ENCODE data around the gene LINC01488. TPM values are rescaled to one million over a fixed set of nuclear protein-coding genes. Genes with fewer than 3 reads are reported as not detected.

LINC01488 gene
- total RNA-seq, 1 donor from 2014 or later, result not detected

GRCh38 chr11:69515271-69516245, 34.1 kb downstream of the LINC01488 start:
- peaks cover 29% of the 10 kb centered on the region for H3K9me3 Mint-ChIP-seq (ENCODE audit: unreplicated experiment)

GRCh38 chr11:69516526-69516925, 35.1 kb downstream of the LINC01488 start:
- Histone ChIP-seq H3K4me1 (ENCODE audit: insufficient read depth, low read length) (peaks cover 12% of the 10 kb centered on the region), H3K4me3 (ENCODE audit: insufficient read depth, low read depth, low read length) (no peak overlapping the region), H3K27ac (ENCODE audit: low read depth, low read length) (no peak overlapping the region), H3K36me3 (ENCODE audit: insufficient read depth, low read length) (no peaks in the 10 kb centered on the region), H2AFZ (ENCODE audit: low read depth, low read length) (no peak overlapping the region), H3K9me3 (ENCODE audit: insufficient read depth, low read depth, low read length) (peaks cover 3% of the 10 kb centered on the region), H3K79me2 (ENCODE audit: insufficient read depth, low read length) (peaks cover 6% of the 10 kb centered on the region), H4K20me1 (ENCODE audit: insufficient read depth, low read length) (no peaks in the 10 kb centered on the region), H3K4me2 (ENCODE audit: low read length) (no peak overlapping the region), H3K27me3 (ENCODE audit: insufficient read depth, low read length) (no peaks in the 10 kb centered on the region), H3K9ac (ENCODE audit: low read length) (no peak overlapping the region)
- H3K4me1 Mint-ChIP-seq (ENCODE audit: low read depth, unreplicated experiment), result peaks cover 3% of the 10 kb centered on the region
- peaks cover 7% of the 10 kb centered on the region for H3K36me3 Mint-ChIP-seq (ENCODE audit: low read depth, unreplicated experiment)
- peak; percentile 29 for FAIRE-seq
- no peak for TF ChIP-seq CTCF (IDR thresholded peaks at IDR 0.05; ENCODE audit: insufficient read depth, low read depth, low read length)
- TF ChIP-seq EZH2 (IDR thresholded peaks at IDR 0.05; ENCODE audit: insufficient read depth, low read length), result no peak
- no peak overlapping the region for H3K27ac Mint-ChIP-seq (ENCODE audit: unreplicated experiment)
- DNase-seq (ENCODE audit: low read depth), result peak; percentile 54
- H3K4me3 Mint-ChIP-seq (ENCODE audit: unreplicated experiment), result no peak overlapping the region
- peaks cover 29% of the 10 kb centered on the region for H3K9me3 Mint-ChIP-seq (ENCODE audit: unreplicated experiment)
- H3K27me3 Mint-ChIP-seq (ENCODE audit: low read depth, unreplicated experiment), result peaks cover 50% of the 10 kb centered on the region

More at GRCh38 chr11:69515271-69516245, 34.1 kb downstream of the LINC01488 start:
- Histone ChIP-seq H3K36me3 (ENCODE audit: insufficient read depth, low read length) (no peaks in the 10 kb centered on the region), H3K27ac (ENCODE audit: low read depth, low read length) (no peak overlapping the region), H4K20me1 (ENCODE audit: insufficient read depth, low read length) (no peaks in the 10 kb centered on the region), H3K9me3 (ENCODE audit: insufficient read depth, low read depth, low read length) (peaks cover 3% of the 10 kb centered on the region), H3K9ac (ENCODE audit: low read length) (no peak overlapping the region), H3K27me3 (ENCODE audit: insufficient read depth, low read length) (no peaks in the 10 kb centered on the region), H3K79me2 (ENCODE audit: insufficient read depth, low read length) (peaks cover 6% of the 10 kb centered on the region), H3K4me3 (ENCODE audit: insufficient read depth, low read depth, low read length) (no peak overlapping the region), H3K4me1 (ENCODE audit: insufficient read depth, low read length) (peaks cover 18% of the 10 kb centered on the region), H3K4me2 (ENCODE audit: low read length) (no peak overlapping the region), H2AFZ (ENCODE audit: low read depth, low read length) (no peak overlapping the region)
- TF ChIP-seq CTCF (IDR thresholded peaks at IDR 0.05; ENCODE audit: insufficient read depth, low read depth, low read length), result no peak
- TF ChIP-seq EZH2 (IDR thresholded peaks at IDR 0.05; ENCODE audit: insufficient read depth, low read length), result no peak
- H3K36me3 Mint-ChIP-seq (ENCODE audit: low read depth, unreplicated experiment), result peaks cover 7% of the 10 kb centered on the region
- H3K27me3 Mint-ChIP-seq (ENCODE audit: low read depth, unreplicated experiment), result peaks cover 51% of the 10 kb centered on the region
- H3K4me1 Mint-ChIP-seq (ENCODE audit: low read depth, unreplicated experiment), result peaks cover 6% of the 10 kb centered on the region
- H3K27ac Mint-ChIP-seq (ENCODE audit: unreplicated experiment), result no peak overlapping the region
- H3K4me3 Mint-ChIP-seq (ENCODE audit: unreplicated experiment), result no peak overlapping the region
- FAIRE-seq (no peak), DNase-seq (ENCODE audit: low read depth) (no peak)
